Kidney (tissue), 14 donors: Measurements from ENCODE around the gene S100A16. TPM values are rescaled to one million over a fixed set of nuclear protein-coding genes. Genes with fewer than 3 reads are reported as not detected.

Experiments
- DNase-seq, 5 donors: peaks; one replicate each; pipeline ENCODE4 v3.0.0-alpha.2; 2013 to 2020
- FAIRE-seq: peaks from 2 replicates; lab custom pipeline; 2012; peaks lifted over from hg19 to GRCh38; lab: Jason Lieb, UNC
- H3K27ac ChIP-seq, 2 donors: one replicate each; pipeline ENCODE4 v1.7.0; 2013; ENCODE audit warnings: low read depth in 2 of 2, low read length in 2 of 2, inconsistent platforms in 1 of 2
- H3K27me3 ChIP-seq: one replicate; pipeline ENCODE4 v1.7.1; 2013; ENCODE audit warnings: low read length, inconsistent platforms; ENCODE audit not compliant: control insufficient read depth, insufficient read depth
- H3K36me3 ChIP-seq, 3 donors: one replicate each; pipeline versions ENCODE4 v1.7.0 to v1.7.1; 2013; ENCODE audit warnings: low read length in 3 of 3, control low read depth in 1 of 3, inconsistent platforms in 1 of 3; ENCODE audit not compliant: insufficient read depth in 3 of 3, control insufficient read depth in 2 of 3
- H3K4me1 ChIP-seq, 3 donors: one replicate each; pipeline versions ENCODE4 v1.7.0 to v1.7.1; 2013; ENCODE audit warnings: low read length in 3 of 3, inconsistent platforms in 1 of 3, low read depth in 1 of 3; ENCODE audit not compliant: control insufficient read depth in 2 of 3, insufficient read depth in 2 of 3
- H3K4me3 ChIP-seq, 3 donors: one replicate each; pipeline versions ENCODE4 v1.7.0 to v1.8.1; 2013; ENCODE audit warnings: low read length in 3 of 3, control low read depth in 1 of 3, inconsistent platforms in 1 of 3
- H3K9ac ChIP-seq, 3 donors: one replicate each; pipeline versions ENCODE4 v1.7.0 to v1.7.1; 2013; ENCODE audit warnings: low read length in 3 of 3, control low read depth in 1 of 3, inconsistent platforms in 1 of 3
- H3K9me3 ChIP-seq, 3 donors: one replicate each; pipeline versions ENCODE4 v1.7.0 to v1.7.1; 2013; ENCODE audit warnings: low read length in 3 of 3, control low read depth in 1 of 3, inconsistent platforms in 1 of 3; ENCODE audit not compliant: control insufficient read depth in 2 of 3, insufficient read depth in 1 of 3
- intact Hi-C: fragments of 100-400 bp; cut with DNase I; formaldehyde crosslinking; loops from one replicate; pipeline ENCODE4 v1.11.1; 2022
- polyA plus RNA-seq: library from polyadenylated mRNA; stranded (reverse); fragments of 350-450 nt; fragmentation: Illumina TruSeq; extraction: RNeasy Lipid Tissue Mini Kit (QIAGEN cat#74804); gene quantifications from one replicate; pipeline ENCODE4 v1.2.3, GENCODE V29; 2014; ENCODE audit warnings: low read depth, low replicate concordance; ENCODE audit not compliant: insufficient read depth
- total RNA-seq: library from RNA; stranded (reverse); fragmentation: NEBNext Ultra II Directional; extraction: Animal tissue kit (Norgen Biotek cat#: 25700); gene quantifications from one replicate; pipeline ENCODE4 v1.2.1, GENCODE V29; 2021
- TF ChIP-seq, protein P1 (sequence below): IDR thresholded peaks from 3 replicates; pipeline ENCODE4 v1.5.1; 2012; ENCODE audit warnings: mild to moderate bottlenecking, moderate library complexity, borderline replicate concordance; ENCODE audit not compliant: insufficient read depth; ENCODE audit errors: extremely low read depth
- donor health status: control.
- donor health status: control.
- donor health status: control.
- donor health status: control.
- donor health status: control.
- donor health status: DM: yes; HTN: yes; CAD: no.
- donor health status: Normal renal cell carcinoma (clear cell type).

The S100A16 gene
- total and polyA plus RNA-seq, 2 donors from 2014 or later, result 119 to 174 TPM

DNA sequence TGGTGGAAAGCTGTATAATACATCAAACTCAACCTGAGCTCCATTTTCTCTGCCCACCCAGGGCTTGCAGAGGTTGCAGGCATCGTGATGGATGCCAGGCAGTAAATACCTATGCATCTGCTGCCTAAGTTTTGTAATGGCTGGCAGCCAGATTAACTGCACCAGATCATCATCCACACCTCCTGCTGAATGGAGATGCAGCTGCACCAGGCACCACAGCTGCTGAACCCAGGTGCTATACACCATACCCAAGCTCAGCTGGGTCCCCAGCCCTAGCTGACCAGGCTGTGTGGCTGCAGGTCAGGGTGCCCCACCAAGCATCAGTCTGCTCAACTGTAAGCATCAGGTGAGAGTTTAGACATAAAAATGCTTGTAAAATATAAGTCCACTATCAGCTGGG, 38.8 kb upstream of the S100A16 start:
- no peaks in the 10 kb centered on the region for H3K9me3 ChIP-seq
- H3K27me3 ChIP-seq, result no peaks in the 10 kb centered on the region
- no peaks in the 10 kb centered on the region for H3K36me3 ChIP-seq
- DNase-seq (no peak), FAIRE-seq (no peak)
- intact Hi-C loops, result no loop called here
- no peak overlapping the region for H3K27ac ChIP-seq
- peaks cover 0 to 14% (median 6%) of the 10 kb centered on the region in 3 donors for H3K4me1 ChIP-seq
- H3K9ac ChIP-seq, result no peak overlapping the region
- TF ChIP-seq, protein P1, sequence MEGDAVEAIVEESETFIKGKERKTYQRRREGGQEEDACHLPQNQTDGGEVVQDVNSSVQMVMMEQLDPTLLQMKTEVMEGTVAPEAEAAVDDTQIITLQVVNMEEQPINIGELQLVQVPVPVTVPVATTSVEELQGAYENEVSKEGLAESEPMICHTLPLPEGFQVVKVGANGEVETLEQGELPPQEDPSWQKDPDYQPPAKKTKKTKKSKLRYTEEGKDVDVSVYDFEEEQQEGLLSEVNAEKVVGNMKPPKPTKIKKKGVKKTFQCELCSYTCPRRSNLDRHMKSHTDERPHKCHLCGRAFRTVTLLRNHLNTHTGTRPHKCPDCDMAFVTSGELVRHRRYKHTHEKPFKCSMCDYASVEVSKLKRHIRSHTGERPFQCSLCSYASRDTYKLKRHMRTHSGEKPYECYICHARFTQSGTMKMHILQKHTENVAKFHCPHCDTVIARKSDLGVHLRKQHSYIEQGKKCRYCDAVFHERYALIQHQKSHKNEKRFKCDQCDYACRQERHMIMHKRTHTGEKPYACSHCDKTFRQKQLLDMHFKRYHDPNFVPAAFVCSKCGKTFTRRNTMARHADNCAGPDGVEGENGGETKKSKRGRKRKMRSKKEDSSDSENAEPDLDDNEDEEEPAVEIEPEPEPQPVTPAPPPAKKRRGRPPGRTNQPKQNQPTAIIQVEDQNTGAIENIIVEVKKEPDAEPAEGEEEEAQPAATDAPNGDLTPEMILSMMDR, result no peak
- H3K4me3 ChIP-seq, result no peak overlapping the region

GRCh38 chr1:153649863-153650235, 36.9 kb upstream of the S100A16 start:
- Histone ChIP-seq H3K4me3 (no peak overlapping the region), H3K9me3 (no peaks in the 10 kb centered on the region), H3K9ac (no peak overlapping the region), H3K36me3 (peaks cover 7 to 14% (median 12%) of the 10 kb centered on the region in 3 donors), H3K27me3 (no peaks in the 10 kb centered on the region), H3K4me1 (peaks cover 0 to 14% (median 6%) of the 10 kb centered on the region in 3 donors), H3K27ac (no peak overlapping the region)
- FAIRE-seq (no peak), DNase-seq (no peak)
- TF ChIP-seq, protein P1, result no peak
- intact Hi-C loops, result no loop called here

- intact Hi-C loops, result no loop called here
- Histone ChIP-seq H3K27ac (no peak overlapping the region), H3K9ac (no peak overlapping the region), H3K9me3 (no peaks in the 10 kb centered on the region), H3K36me3 (peaks cover 7 to 17% (median 12%) of the 10 kb centered on the region in 3 donors), H3K27me3 (no peaks in the 10 kb centered on the region), H3K4me3 (no peak overlapping the region), H3K4me1 (peaks cover 0 to 14% (median 6%) of the 10 kb centered on the region in 3 donors)
- TF ChIP-seq, protein P1, result no peak
- DNase-seq (no peak), FAIRE-seq (no peak)
Observed at GRCh38 chr1:153649137-153649862, 36.4 kb upstream of the S100A16 start.
